ENCODE measurements around the gene LCN2.

LCN2 gene

GRCh38 chr9:128149001-128149701 lies at the start of gene LCN2:
Gene LCN2 (plus strand): TSS chr9:128149453. CDS start chr9:128149526, 73 bp downstream.
- TF ChIP-seq GATA3 (IDR thresholded peaks at IDR 0.05; ENCODE audit: low read depth, low read length): no peak
- no peak for TF ChIP-seq GATA2 (IDR thresholded peaks at IDR 0.05; ENCODE audit: low read depth, low read length)

- TF ChIP-seq GATA2 (IDR thresholded peaks at IDR 0.05; ENCODE audit: low read depth, low read length): no peak
- no peak for TF ChIP-seq GATA3 (IDR thresholded peaks at IDR 0.05; ENCODE audit: low read depth, low read length)
Observed at GRCh38 chr9:128099932-128100491, 49.2 kb upstream of the LCN2 start.

- TF ChIP-seq GATA2 (IDR thresholded peaks at IDR 0.05; ENCODE audit: low read depth, low read length) (no peak), GATA3 (IDR thresholded peaks at IDR 0.05; ENCODE audit: low read depth, low read length) (no peak)
Observed at GRCh38 chr9:128100581-128100980, 48.7 kb upstream of the LCN2 start.

- no peak for TF ChIP-seq GATA3 (IDR thresholded peaks at IDR 0.05; ENCODE audit: low read depth, low read length)
- TF ChIP-seq GATA2 (IDR thresholded peaks at IDR 0.05; ENCODE audit: low read depth, low read length): no peak
Observed at GRCh38 chr9:128101231-128101661, 48.0 kb upstream of the LCN2 start.

GRCh38 chr9:128101690-128102089 lies 47.6 kb upstream of the LCN2 start:
- TF ChIP-seq GATA2 (IDR thresholded peaks at IDR 0.05; ENCODE audit: low read depth, low read length) (no peak), GATA3 (IDR thresholded peaks at IDR 0.05; ENCODE audit: low read depth, low read length) (no peak)

GRCh38 chr9:128102196-128102595 lies 47.1 kb upstream of the LCN2 start:
- no peak for TF ChIP-seq GATA3 (IDR thresholded peaks at IDR 0.05; ENCODE audit: low read depth, low read length)
- TF ChIP-seq GATA2 (IDR thresholded peaks at IDR 0.05; ENCODE audit: low read depth, low read length): no peak

GRCh38 chr9:128102861-128103588 lies 46.2 kb upstream of the LCN2 start:
- no peak for TF ChIP-seq GATA3 (IDR thresholded peaks at IDR 0.05; ENCODE audit: low read depth, low read length)
- no peak for TF ChIP-seq GATA2 (IDR thresholded peaks at IDR 0.05; ENCODE audit: low read depth, low read length)

- no peak for TF ChIP-seq GATA2 (IDR thresholded peaks at IDR 0.05; ENCODE audit: low read depth, low read length)
- TF ChIP-seq GATA3 (IDR thresholded peaks at IDR 0.05; ENCODE audit: low read depth, low read length): no peak
Observed at GRCh38 chr9:128103589-128103962, 45.7 kb upstream of the LCN2 start.

GRCh38 chr9:128104171-128104618 lies 45.1 kb upstream of the LCN2 start:
- TF ChIP-seq GATA3 (IDR thresholded peaks at IDR 0.05; ENCODE audit: low read depth, low read length): no peak
- TF ChIP-seq GATA2 (IDR thresholded peaks at IDR 0.05; ENCODE audit: low read depth, low read length): no peak

GRCh38 chr9:128105538-128106175 lies 43.6 kb upstream of the LCN2 start:
- no peak for TF ChIP-seq GATA3 (IDR thresholded peaks at IDR 0.05; ENCODE audit: low read depth, low read length)
- TF ChIP-seq GATA2 (IDR thresholded peaks at IDR 0.05; ENCODE audit: low read depth, low read length): no peak

- TF ChIP-seq GATA2 (IDR thresholded peaks at IDR 0.05; ENCODE audit: low read depth, low read length): no peak
- no peak for TF ChIP-seq GATA3 (IDR thresholded peaks at IDR 0.05; ENCODE audit: low read depth, low read length)
Observed at GRCh38 chr9:128106181-128106939, 42.9 kb upstream of the LCN2 start.

- no peak for TF ChIP-seq GATA2 (IDR thresholded peaks at IDR 0.05; ENCODE audit: low read depth, low read length)
- no peak for TF ChIP-seq GATA3 (IDR thresholded peaks at IDR 0.05; ENCODE audit: low read depth, low read length)
Observed at GRCh38 chr9:128106940-128107467, 42.2 kb upstream of the LCN2 start.

All from SH-SY5Y (cell line).